Endothelial cell (in vitro differentiated cells): ENCODE results near the gene CPEB3. TPM values are rescaled to one million over a fixed set of nuclear protein-coding genes. Genes with fewer than 3 reads are reported as not detected.

Experiments
- DNase-seq: peaks from one replicate; pipeline ENCODE4 v3.0.0; 2021; ENCODE audit warnings: low spot score
- H3K27ac Mint-ChIP-seq: one replicate; pipeline ENCODE4 v1.8.0; 2021; ENCODE audit warnings: mixed read lengths, inconsistent platforms; ENCODE audit not compliant: unreplicated experiment
- H3K27me3 Mint-ChIP-seq: one replicate; pipeline ENCODE4 v1.8.0; 2021; ENCODE audit warnings: mild to moderate bottlenecking, moderate library complexity, mixed read lengths, inconsistent platforms; ENCODE audit not compliant: unreplicated experiment
- H3K36me3 Mint-ChIP-seq: one replicate; pipeline ENCODE4 v1.8.0; 2021; ENCODE audit warnings: mild to moderate bottlenecking, low read depth, mixed read lengths, inconsistent platforms; ENCODE audit not compliant: unreplicated experiment
- H3K4me1 Mint-ChIP-seq: one replicate; pipeline ENCODE4 v1.8.0; 2021; ENCODE audit warnings: mild to moderate bottlenecking, mixed read lengths, inconsistent platforms; ENCODE audit not compliant: unreplicated experiment
- H3K4me3 Mint-ChIP-seq: one replicate; pipeline ENCODE4 v1.8.0; 2021; ENCODE audit warnings: mild to moderate bottlenecking, mixed read lengths, inconsistent platforms; ENCODE audit not compliant: unreplicated experiment
- H3K9me3 Mint-ChIP-seq: one replicate; pipeline ENCODE4 v1.8.0; 2021; ENCODE audit warnings: mixed read lengths, inconsistent platforms; ENCODE audit not compliant: unreplicated experiment
- total RNA-seq: library from RNA; stranded (reverse); fragmentation: NEBNext Ultra II Directional; extraction: Animal tissue kit (Norgen Biotek cat#: 25700); gene quantifications from one replicate; pipeline ENCODE4 v1.2.1, GENCODE V29; 2021; ENCODE audit not compliant: unreplicated experiment
- TF ChIP-seq, protein P1 (sequence below): fragments of 200-600 bp; sonication (generic); IDR thresholded peaks from one replicate; pipeline ENCODE4 v1.5.0; 2021; ENCODE audit warnings: antibody characterized with exemption; ENCODE audit not compliant: unreplicated experiment

Gene CPEB3
- total RNA-seq, 1 donor from 2014 or later, result 2.4 TPM

DNA sequence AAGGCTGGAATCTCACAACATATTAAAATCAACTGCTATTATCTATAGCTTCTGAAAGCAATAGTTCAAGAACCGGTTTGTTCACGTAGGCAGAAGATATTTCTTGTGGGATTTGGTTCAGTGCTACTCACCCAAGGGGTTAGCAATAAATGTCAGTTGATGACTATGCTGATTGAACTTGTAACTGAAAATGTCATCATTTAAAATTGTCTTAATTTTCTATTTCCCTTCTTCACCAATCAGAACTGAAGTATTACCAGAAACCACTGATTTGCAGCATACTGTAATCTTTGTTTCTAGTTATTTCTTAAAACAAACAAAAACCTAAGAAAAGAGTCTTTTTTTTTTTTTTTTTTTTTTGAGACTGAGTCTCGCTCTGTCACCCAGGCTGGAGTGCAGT lies 46.1 kb downstream of the CPEB3 start:
- no peaks in the 10 kb centered on the region for H3K36me3 Mint-ChIP-seq

DNA sequence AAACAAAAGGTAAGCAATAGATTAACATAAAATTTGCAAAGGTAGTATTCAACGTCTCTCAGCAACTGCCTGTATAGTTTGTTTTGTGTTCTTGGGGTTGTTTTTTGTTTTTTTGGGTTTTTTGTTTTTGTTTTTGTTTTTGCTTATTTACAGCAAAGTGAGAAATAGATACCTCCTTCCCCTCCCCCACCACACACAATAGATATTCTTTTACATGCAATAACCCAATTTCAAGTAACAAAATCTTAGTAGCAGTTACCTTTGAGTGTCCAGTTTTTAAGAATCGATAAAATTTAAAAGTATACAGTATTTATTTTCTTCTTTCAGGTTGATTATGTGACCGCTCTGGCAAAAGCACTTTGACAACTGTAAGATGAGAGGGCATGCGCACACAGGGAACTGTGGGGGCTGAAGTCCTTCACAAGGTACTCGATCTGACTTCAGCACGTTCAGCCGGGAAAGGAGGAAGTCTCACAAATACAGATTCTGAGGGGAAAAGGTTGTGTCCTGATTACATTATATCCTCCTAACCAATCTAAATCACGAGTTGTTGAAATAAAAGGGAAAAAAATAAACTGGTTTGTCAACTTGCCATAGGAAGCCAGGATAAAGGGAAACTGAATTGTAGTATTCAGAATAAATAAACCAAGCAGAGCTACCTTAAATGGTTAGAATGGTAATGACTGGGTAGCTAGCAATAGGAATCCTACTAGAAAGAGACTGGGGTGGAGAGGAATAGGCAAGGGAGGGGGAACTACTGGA lies 47.8 kb downstream of the CPEB3 start:
- Mint-ChIP-seq H3K36me3 (peaks cover 8% of the 10 kb centered on the region), H3K27ac (peak overlapping the region; percentile 46), H3K9me3 (no peaks in the 10 kb centered on the region), H3K4me1 (peaks cover 18% of the 10 kb centered on the region), H3K4me3 (peak overlapping the region; percentile 28), H3K27me3 (peaks cover 7% of the 10 kb centered on the region)
- peak; percentile 44 for DNase-seq
- TF ChIP-seq, protein P1, sequence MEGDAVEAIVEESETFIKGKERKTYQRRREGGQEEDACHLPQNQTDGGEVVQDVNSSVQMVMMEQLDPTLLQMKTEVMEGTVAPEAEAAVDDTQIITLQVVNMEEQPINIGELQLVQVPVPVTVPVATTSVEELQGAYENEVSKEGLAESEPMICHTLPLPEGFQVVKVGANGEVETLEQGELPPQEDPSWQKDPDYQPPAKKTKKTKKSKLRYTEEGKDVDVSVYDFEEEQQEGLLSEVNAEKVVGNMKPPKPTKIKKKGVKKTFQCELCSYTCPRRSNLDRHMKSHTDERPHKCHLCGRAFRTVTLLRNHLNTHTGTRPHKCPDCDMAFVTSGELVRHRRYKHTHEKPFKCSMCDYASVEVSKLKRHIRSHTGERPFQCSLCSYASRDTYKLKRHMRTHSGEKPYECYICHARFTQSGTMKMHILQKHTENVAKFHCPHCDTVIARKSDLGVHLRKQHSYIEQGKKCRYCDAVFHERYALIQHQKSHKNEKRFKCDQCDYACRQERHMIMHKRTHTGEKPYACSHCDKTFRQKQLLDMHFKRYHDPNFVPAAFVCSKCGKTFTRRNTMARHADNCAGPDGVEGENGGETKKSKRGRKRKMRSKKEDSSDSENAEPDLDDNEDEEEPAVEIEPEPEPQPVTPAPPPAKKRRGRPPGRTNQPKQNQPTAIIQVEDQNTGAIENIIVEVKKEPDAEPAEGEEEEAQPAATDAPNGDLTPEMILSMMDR, result no peak

More for the DNA sequence above, 46.1 kb downstream of the CPEB3 start:
- no peak for DNase-seq
- Mint-ChIP-seq H3K9me3 (no peaks in the 10 kb centered on the region), H3K4me3 (no peak overlapping the region), H3K4me1 (peaks cover 18% of the 10 kb centered on the region), H3K27me3 (peaks cover under 1% of the 10 kb centered on the region), H3K27ac (no peak overlapping the region)
- TF ChIP-seq, protein P1, result no peak

DNA sequence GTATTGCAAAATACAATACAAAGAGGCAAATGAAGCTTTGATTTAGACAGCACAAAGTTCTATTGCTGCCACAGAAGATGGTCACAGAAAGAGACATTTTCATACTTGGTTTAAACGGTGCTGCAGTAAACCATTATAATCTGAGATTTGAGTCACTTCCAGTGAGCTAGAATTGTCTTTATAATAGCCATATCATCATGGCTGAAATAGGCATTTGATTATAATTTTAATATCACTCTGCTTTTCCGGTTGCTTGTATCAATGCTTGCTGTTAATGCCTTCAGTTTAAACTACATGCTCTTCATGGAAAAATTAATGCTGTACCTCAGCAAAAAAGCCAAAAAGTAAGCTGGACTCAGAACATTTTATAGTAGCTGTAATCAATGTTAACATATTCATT lies 48.5 kb downstream of the CPEB3 start:
- Mint-ChIP-seq H3K36me3 (peaks cover 9% of the 10 kb centered on the region), H3K9me3 (no peaks in the 10 kb centered on the region), H3K27me3 (peaks cover 7% of the 10 kb centered on the region), H3K27ac (no peak overlapping the region), H3K4me1 (peaks cover 18% of the 10 kb centered on the region), H3K4me3 (no peak overlapping the region)
- TF ChIP-seq, protein P1, result no peak
- DNase-seq, result no peak

DNA sequence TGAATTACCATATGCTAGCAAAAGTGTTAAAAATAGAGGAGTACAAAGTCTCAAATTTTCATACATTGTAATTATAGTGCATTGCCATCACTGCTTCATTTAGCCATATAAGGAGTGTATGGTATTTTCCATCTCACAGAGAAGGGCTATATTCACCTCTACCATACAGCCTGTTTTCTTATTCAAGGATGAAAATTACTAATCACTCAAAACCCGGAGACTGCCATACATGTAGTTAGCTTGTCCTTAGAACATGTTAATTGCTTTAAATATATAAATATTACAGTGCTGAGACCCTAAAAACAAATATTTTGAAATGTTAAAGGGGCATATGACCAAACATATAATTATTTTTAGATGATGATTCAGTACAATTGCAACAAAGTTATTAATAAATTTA lies 49.4 kb downstream of the CPEB3 start:
- peaks cover 7% of the 10 kb centered on the region for H3K27me3 Mint-ChIP-seq
- H3K27ac Mint-ChIP-seq, result no peak overlapping the region
- H3K9me3 Mint-ChIP-seq, result no peaks in the 10 kb centered on the region

DNA sequence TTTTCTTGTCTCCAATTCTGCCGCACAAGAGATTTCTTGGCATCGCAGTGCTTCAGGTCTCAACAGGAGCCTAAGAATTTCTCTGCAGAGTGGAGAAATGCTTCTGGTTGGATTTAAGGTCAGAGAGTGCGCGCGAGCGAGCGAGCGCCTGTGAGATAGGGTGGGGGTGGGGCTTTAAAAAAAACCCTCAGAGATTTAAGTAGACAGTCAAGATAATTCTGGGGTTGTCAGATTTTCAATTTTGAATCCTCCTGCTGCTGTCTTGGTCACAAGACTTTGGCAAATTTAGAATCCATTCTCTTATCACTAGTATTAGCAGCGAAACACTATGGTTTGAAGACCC lies 49.7 kb downstream of the CPEB3 start:
- H3K36me3 Mint-ChIP-seq, result peaks cover 9% of the 10 kb centered on the region
- H3K4me1 Mint-ChIP-seq, result peaks cover 18% of the 10 kb centered on the region
- peak; percentile 6 for DNase-seq
- TF ChIP-seq, protein P1, result no peak
- peaks cover 7% of the 10 kb centered on the region for H3K27me3 Mint-ChIP-seq
- no peaks in the 10 kb centered on the region for H3K9me3 Mint-ChIP-seq
- peak overlapping the region; percentile 98 for H3K4me3 Mint-ChIP-seq
- H3K27ac Mint-ChIP-seq, result no peak overlapping the region

More for the DNA sequence above, 49.4 kb downstream of the CPEB3 start:
- Mint-ChIP-seq H3K36me3 (peaks cover 9% of the 10 kb centered on the region), H3K4me1 (peaks cover 18% of the 10 kb centered on the region), H3K4me3 (no peak overlapping the region)
- TF ChIP-seq, protein P1, result no peak
- no peak for DNase-seq
